Measurements from ENCODE around the gene LRRC14B.

- TF ChIP-seq, protein P1, sequence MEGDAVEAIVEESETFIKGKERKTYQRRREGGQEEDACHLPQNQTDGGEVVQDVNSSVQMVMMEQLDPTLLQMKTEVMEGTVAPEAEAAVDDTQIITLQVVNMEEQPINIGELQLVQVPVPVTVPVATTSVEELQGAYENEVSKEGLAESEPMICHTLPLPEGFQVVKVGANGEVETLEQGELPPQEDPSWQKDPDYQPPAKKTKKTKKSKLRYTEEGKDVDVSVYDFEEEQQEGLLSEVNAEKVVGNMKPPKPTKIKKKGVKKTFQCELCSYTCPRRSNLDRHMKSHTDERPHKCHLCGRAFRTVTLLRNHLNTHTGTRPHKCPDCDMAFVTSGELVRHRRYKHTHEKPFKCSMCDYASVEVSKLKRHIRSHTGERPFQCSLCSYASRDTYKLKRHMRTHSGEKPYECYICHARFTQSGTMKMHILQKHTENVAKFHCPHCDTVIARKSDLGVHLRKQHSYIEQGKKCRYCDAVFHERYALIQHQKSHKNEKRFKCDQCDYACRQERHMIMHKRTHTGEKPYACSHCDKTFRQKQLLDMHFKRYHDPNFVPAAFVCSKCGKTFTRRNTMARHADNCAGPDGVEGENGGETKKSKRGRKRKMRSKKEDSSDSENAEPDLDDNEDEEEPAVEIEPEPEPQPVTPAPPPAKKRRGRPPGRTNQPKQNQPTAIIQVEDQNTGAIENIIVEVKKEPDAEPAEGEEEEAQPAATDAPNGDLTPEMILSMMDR (conservative IDR thresholded peaks at IDR 0.05; ENCODE audit: low read depth in 2 of 2) = no peak
- TF ChIP-seq JUNB (IDR thresholded peaks at IDR 0.05; ENCODE audit: unreplicated experiment) (no peak), EZH2 (IDR thresholded peaks at IDR 0.05; ENCODE audit: low read depth, unreplicated experiment) (no peak), CREB1 (CRISPR knock-in tag; IDR thresholded peaks at IDR 0.05; ENCODE audit: low read depth) (no peak), POLR2AphosphoS5 (IDR thresholded peaks at IDR 0.05; ENCODE audit: low read depth) (no peak), ETS1 (IDR thresholded peaks at IDR 0.05) (no peak), EZH2phosphoT487 (IDR thresholded peaks at IDR 0.05; ENCODE audit: unreplicated experiment) (no peak), NANOG (IDR thresholded peaks at IDR 0.05; ENCODE audit: borderline replicate concordance) (no peak), STAT1 (IDR thresholded peaks at IDR 0.05; ENCODE audit: unreplicated experiment) (no peak), ZNF331 (CRISPR knock-in tag; IDR thresholded peaks at IDR 0.05; ENCODE audit: low read depth) (no peak)
- TF ChIP-seq, protein P2, sequence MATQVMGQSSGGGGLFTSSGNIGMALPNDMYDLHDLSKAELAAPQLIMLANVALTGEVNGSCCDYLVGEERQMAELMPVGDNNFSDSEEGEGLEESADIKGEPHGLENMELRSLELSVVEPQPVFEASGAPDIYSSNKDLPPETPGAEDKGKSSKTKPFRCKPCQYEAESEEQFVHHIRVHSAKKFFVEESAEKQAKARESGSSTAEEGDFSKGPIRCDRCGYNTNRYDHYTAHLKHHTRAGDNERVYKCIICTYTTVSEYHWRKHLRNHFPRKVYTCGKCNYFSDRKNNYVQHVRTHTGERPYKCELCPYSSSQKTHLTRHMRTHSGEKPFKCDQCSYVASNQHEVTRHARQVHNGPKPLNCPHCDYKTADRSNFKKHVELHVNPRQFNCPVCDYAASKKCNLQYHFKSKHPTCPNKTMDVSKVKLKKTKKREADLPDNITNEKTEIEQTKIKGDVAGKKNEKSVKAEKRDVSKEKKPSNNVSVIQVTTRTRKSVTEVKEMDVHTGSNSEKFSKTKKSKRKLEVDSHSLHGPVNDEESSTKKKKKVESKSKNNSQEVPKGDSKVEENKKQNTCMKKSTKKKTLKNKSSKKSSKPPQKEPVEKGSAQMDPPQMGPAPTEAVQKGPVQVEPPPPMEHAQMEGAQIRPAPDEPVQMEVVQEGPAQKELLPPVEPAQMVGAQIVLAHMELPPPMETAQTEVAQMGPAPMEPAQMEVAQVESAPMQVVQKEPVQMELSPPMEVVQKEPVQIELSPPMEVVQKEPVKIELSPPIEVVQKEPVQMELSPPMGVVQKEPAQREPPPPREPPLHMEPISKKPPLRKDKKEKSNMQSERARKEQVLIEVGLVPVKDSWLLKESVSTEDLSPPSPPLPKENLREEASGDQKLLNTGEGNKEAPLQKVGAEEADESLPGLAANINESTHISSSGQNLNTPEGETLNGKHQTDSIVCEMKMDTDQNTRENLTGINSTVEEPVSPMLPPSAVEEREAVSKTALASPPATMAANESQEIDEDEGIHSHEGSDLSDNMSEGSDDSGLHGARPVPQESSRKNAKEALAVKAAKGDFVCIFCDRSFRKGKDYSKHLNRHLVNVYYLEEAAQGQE (IDR thresholded peaks at IDR 0.05; ENCODE audit: unreplicated experiment) = no peak
These were observed 34.8 kb upstream of the LRRC14B start for GRCh38 chr5:156411-157072.

All from GM23338 (cell line).